Neural progenitor cell (in vitro differentiated cells): ENCODE measurements around the gene PDE6A. TPM values are rescaled to one million over a fixed set of nuclear protein-coding genes. Genes with fewer than 3 reads are reported as not detected.

Experiments used
- DNase-seq: peaks from one replicate; pipeline ENCODE4 v3.0.0-alpha.2; 2016; ENCODE audit warnings: low spot score
- H2AFZ ChIP-seq: fragments of 200-600 bp; sonication (generic); replicated peaks from 2 replicates; pipeline ENCODE4 v1.6.1; 2016; ENCODE audit warnings: antibody characterized with exemption
- H3F3A ChIP-seq: fragments of 200-600 bp; sonication (generic); 2 replicates; pipeline ENCODE4 v1.6.1; 2016; ENCODE audit warnings: antibody characterized with exemption, low read depth
- H3K27ac ChIP-seq: fragments of 200-600 bp; sonication (generic); 2 replicates; pipeline ENCODE4 v1.5.1; 2016; ENCODE audit warnings: mild to moderate bottlenecking
- H3K27me3 ChIP-seq: fragments of 200-600 bp; sonication (generic); 2 replicates; pipeline ENCODE4 v1.6.1; 2016; ENCODE audit warnings: mild to moderate bottlenecking, moderate library complexity
- H3K36me3 ChIP-seq: fragments of 200-600 bp; sonication (generic); 2 replicates; pipeline ENCODE4 v1.5.1; 2016
- H3K4me1 ChIP-seq: fragments of 200-600 bp; sonication (generic); 2 replicates; pipeline ENCODE4 v1.6.1; 2016; ENCODE audit warnings: mixed run types
- H3K4me2 ChIP-seq: fragments of 200-600 bp; sonication (generic); 2 replicates; pipeline ENCODE4 v1.6.1; 2016
- H3K4me3 ChIP-seq: fragments of 200-600 bp; sonication (generic); 2 replicates; pipeline ENCODE4 v1.5.1; 2016
- H3K79me2 ChIP-seq: fragments of 200-600 bp; sonication (generic); 2 replicates; pipeline ENCODE4 v1.6.1; 2016; ENCODE audit warnings: low read depth
- H3K9ac ChIP-seq: fragments of 200-600 bp; sonication (generic); 2 replicates; pipeline ENCODE4 v1.6.1; 2016
- H3K9me3 ChIP-seq: fragments of 200-600 bp; sonication (generic); 2 replicates; pipeline ENCODE4 v1.5.1; 2016; ENCODE audit warnings: low read depth
- H4K20me1 ChIP-seq: fragments of 200-600 bp; sonication (generic); 2 replicates; pipeline ENCODE4 v1.6.1; 2016; ENCODE audit warnings: low read depth
- H3K27ac Mint-ChIP-seq: 3 replicates; pipeline ENCODE4 v1.8.0; 2021; ENCODE audit warnings: mixed read lengths
- H3K27me3 Mint-ChIP-seq: 2 replicates; pipeline ENCODE4 v1.8.0; 2022; ENCODE audit warnings: low read depth, mild to moderate bottlenecking, inconsistent platforms, moderate library complexity, mixed read lengths; ENCODE audit not compliant: insufficient read depth
- H3K36me3 Mint-ChIP-seq: 3 replicates; pipeline ENCODE4 v1.8.0; 2021; ENCODE audit warnings: mixed read lengths
- H3K4me1 Mint-ChIP-seq: 3 replicates; pipeline ENCODE4 v1.8.0; 2021; ENCODE audit warnings: mixed read lengths
- H3K4me3 Mint-ChIP-seq: 3 replicates; pipeline ENCODE4 v1.8.0; 2021; ENCODE audit warnings: mild to moderate bottlenecking, moderate library complexity, mixed read lengths
- H3K9me3 Mint-ChIP-seq: 3 replicates; pipeline ENCODE4 v1.8.0; 2020; ENCODE audit warnings: mixed read lengths
- CTCF ChIP-seq: fragments of 200-600 bp; sonication (generic); IDR thresholded peaks from 2 replicates; pipeline ENCODE4 v1.5.1; 2017; ENCODE audit warnings: antibody characterized with exemption, mild to moderate bottlenecking
- EZH2 ChIP-seq: fragments of 200-600 bp; sonication (generic); IDR thresholded peaks from 2 replicates; pipeline ENCODE4 v1.6.1; 2017; ENCODE audit warnings: antibody characterized with exemption, mild to moderate bottlenecking, moderate library complexity
- EZH2phosphoT487 ChIP-seq: fragments of 200-600 bp; sonication (generic); IDR thresholded peaks from 2 replicates; pipeline ENCODE4 v1.6.1; 2017; ENCODE audit warnings: antibody characterized with exemption
- total RNA-seq: library from RNA; depleted of rRNA; stranded (reverse); fragments of >200 nt; gene quantifications from 2 replicates; pipeline ENCODE4 v1.2.3, GENCODE V29; 2015; ENCODE audit warnings: low replicate concordance

PDE6A gene
- total RNA-seq, 1 donor from 2014 or later, result not detected

DNA sequence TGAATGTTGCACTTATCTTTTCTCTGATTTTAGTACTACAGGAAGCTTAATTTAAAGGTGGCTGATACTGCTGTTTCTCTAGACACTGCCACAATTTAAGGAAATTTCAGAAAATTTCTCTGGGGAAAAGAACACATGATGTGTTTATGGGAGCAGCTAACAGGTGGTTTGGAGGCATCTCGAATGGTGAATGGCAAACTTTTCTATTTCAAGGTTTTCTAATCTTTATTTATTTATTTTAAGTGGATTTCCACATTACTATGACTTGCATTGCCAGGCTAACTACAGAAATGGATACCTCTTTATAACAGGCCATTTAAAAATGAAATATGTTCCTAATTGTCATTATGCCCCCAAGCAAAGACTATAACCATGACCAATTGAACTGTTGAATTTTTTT lies 50.4 kb downstream of the PDE6A start:
- H2AFZ ChIP-seq, result no peak overlapping the region
- Mint-ChIP-seq H3K36me3 (no peaks in the 10 kb centered on the region), H3K27me3 (no peaks in the 10 kb centered on the region), H3K4me1 (no peaks in the 10 kb centered on the region), H3K27ac (no peak overlapping the region), H3K9me3 (no peaks in the 10 kb centered on the region), H3K4me3 (no peak overlapping the region)
- H3K4me2 ChIP-seq, result no peak overlapping the region
- no peaks in the 10 kb centered on the region for H3K36me3 ChIP-seq
- H3K9me3 ChIP-seq, result no peaks in the 10 kb centered on the region
- H3K27ac ChIP-seq, result no peak overlapping the region
- no peaks in the 10 kb centered on the region for H3K27me3 ChIP-seq
- H3K4me3 ChIP-seq, result no peak overlapping the region
- no peaks in the 10 kb centered on the region for H3K4me1 ChIP-seq
- H4K20me1 ChIP-seq, result no peaks in the 10 kb centered on the region
- no peaks in the 10 kb centered on the region for H3F3A ChIP-seq
- TF ChIP-seq EZH2 (no peak), EZH2phosphoT487 (no peak), CTCF (no peak)
- no peak overlapping the region for H3K9ac ChIP-seq
- no peak for DNase-seq
- no peaks in the 10 kb centered on the region for H3K79me2 ChIP-seq

GRCh38 chr5:149893403-149893931 lies 51.1 kb downstream of the PDE6A start:
- Mint-ChIP-seq H3K27ac (no peak overlapping the region), H3K9me3 (no peaks in the 10 kb centered on the region), H3K4me1 (no peaks in the 10 kb centered on the region), H3K27me3 (no peaks in the 10 kb centered on the region), H3K36me3 (no peaks in the 10 kb centered on the region), H3K4me3 (no peak overlapping the region)
- no peak for DNase-seq
- H3K4me3 ChIP-seq, result no peak overlapping the region
- no peaks in the 10 kb centered on the region for H3F3A ChIP-seq
- H3K36me3 ChIP-seq, result no peaks in the 10 kb centered on the region
- no peak overlapping the region for H3K27ac ChIP-seq
- no peaks in the 10 kb centered on the region for H3K4me1 ChIP-seq
- no peaks in the 10 kb centered on the region for H4K20me1 ChIP-seq
- H2AFZ ChIP-seq, result no peak overlapping the region
- H3K79me2 ChIP-seq, result no peaks in the 10 kb centered on the region
- no peaks in the 10 kb centered on the region for H3K27me3 ChIP-seq
- H3K9ac ChIP-seq, result no peak overlapping the region
- H3K9me3 ChIP-seq, result no peaks in the 10 kb centered on the region
- TF ChIP-seq EZH2phosphoT487 (no peak), EZH2 (no peak), CTCF (no peak)
- no peak overlapping the region for H3K4me2 ChIP-seq

DNA sequence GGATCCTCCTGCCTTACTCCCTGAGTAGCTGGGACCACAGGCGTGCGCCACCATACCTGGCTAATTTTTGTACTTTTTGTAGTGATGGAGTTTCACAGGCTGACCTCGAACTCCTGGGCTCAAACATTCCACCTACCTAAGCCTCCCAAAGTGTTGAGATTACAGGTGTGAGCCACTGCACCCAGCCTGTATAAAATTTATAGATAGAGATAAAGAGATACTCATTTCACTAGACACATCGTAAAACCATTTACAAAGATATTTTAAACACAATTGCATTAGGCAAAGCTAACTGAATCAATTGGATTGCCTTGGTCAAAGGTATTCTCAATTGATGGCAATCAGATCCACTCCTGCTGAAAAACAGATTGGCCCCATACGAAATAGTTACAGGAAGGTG lies 52.0 kb downstream of the PDE6A start:
- no peak overlapping the region for H3K4me3 Mint-ChIP-seq
- H3K27ac Mint-ChIP-seq, result no peak overlapping the region
- Histone ChIP-seq H3K79me2 (no peaks in the 10 kb centered on the region), H3F3A (no peaks in the 10 kb centered on the region), H3K4me3 (no peak overlapping the region), H3K9ac (no peak overlapping the region), H3K4me1 (no peaks in the 10 kb centered on the region), H3K36me3 (no peaks in the 10 kb centered on the region), H2AFZ (no peak overlapping the region), H3K9me3 (no peaks in the 10 kb centered on the region), H4K20me1 (no peaks in the 10 kb centered on the region), H3K4me2 (no peak overlapping the region), H3K27ac (no peak overlapping the region), H3K27me3 (no peaks in the 10 kb centered on the region)
- H3K27me3 Mint-ChIP-seq, result peaks cover 2% of the 10 kb centered on the region
- no peak for DNase-seq
- peaks cover 5% of the 10 kb centered on the region for H3K4me1 Mint-ChIP-seq
- H3K9me3 Mint-ChIP-seq, result no peaks in the 10 kb centered on the region
- no peaks in the 10 kb centered on the region for H3K36me3 Mint-ChIP-seq
- TF ChIP-seq EZH2phosphoT487, result no peak
- TF ChIP-seq EZH2, result no peak
- no peak for TF ChIP-seq CTCF
